Measurements from ENCODE around the gene ZBTB16.

Gene ZBTB16

DNA sequence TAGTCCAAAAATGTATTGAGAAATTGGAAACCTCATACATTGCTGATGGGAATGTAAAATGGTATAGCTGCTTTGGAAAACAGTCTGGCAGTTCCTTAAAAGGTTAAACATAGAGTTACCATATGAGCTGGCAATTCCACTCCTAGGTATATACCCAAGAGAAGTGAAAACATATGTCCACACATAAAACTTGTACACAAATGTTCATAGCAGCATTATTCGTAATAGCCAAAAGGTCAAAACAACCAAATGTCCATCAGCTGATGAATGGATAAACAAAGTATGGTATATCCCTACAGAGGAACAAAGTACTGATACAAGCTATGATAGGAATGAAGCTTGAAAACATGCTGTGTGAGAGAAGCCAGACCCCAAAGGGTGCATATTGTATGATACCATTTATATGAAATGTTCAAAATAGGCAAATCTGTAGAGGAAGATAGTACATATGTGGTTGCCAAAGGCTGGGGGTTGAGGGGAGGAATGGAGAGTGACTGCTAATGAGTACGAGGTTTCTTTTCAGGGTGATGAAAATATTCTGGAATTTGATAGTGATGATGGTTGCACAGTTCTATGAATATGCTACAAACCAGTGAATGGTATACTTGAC is 85.8 kb downstream of the ZBTB16 start:
- FAIRE-seq: no peak
- DNase-seq (ENCODE audit: insufficient read length, low spot score): no peak

DNA sequence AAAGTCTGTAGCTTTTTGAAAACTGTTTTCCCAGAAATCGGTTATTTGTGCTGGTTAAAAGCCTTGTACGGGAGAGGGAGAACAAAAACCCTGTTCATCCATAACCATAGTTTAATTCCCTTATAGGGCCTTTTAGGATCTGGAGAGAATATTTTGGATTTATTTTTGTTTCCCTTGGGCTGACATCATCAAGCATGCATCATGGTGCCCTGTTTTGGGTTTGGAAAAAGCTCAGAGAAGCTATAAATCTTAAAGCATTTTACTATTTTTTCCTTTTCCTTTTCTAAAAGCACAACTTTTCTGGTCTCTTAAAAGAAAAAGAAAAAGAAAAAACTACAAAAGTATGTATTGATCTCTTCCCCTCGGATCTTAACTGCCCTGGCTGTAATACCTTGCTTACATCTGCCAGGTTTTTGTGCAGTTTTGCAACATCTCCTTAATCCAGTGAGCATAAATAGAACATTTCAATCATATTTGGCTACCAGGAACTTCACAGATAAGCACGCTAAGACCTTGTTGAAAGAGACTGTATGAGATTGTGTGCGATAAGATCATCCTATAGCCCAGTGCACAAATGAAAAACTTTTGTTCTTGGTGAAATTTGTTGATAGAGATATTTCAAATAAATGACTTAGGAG is 88.0 kb downstream of the ZBTB16 start:
- no peak for FAIRE-seq
- no peak for DNase-seq (ENCODE audit: insufficient read length, low spot score)

- DNase-seq (ENCODE audit: insufficient read length, low spot score) (no peak), FAIRE-seq (no peak)
Observed at GRCh38 chr11:114148013-114148382, 88.5 kb downstream of the ZBTB16 start.

GRCh38 chr11:114149689-114150407 is 90.3 kb downstream of the ZBTB16 start:
- DNase-seq (ENCODE audit: insufficient read length, low spot score): no peak
- FAIRE-seq: no peak

DNA sequence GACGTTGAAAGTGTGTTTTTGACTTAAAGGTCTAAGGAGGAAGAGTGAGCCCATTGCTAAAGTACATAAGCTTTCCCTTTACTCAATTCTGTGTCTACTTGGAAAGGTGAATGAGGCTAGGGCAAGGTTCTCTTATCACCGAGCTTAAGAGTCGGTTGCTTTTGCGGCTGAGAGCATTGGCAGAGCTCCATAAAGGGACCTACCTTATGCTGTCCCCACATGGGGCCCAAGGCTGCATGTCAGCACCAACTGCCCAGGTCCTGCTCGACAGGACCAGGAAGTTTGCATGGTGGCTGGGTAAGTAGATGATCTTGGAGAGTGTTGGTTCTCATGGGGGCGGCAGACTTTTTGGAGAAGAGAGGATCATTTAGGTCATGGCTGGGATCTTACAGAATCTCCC is 91.2 kb downstream of the ZBTB16 start:
- FAIRE-seq (no peak), DNase-seq (ENCODE audit: insufficient read length, low spot score) (no peak)

GRCh38 chr11:114151631-114152030 is 92.1 kb downstream of the ZBTB16 start:
- FAIRE-seq (no peak), DNase-seq (ENCODE audit: insufficient read length, low spot score) (no peak)

GRCh38 chr11:114152162-114152561 is 92.7 kb downstream of the ZBTB16 start:
- FAIRE-seq (no peak), DNase-seq (ENCODE audit: insufficient read length, low spot score) (no peak)

GRCh38 chr11:114152785-114153184 is 93.3 kb downstream of the ZBTB16 start:
- DNase-seq (ENCODE audit: insufficient read length, low spot score): no peak
- no peak for FAIRE-seq

DNA sequence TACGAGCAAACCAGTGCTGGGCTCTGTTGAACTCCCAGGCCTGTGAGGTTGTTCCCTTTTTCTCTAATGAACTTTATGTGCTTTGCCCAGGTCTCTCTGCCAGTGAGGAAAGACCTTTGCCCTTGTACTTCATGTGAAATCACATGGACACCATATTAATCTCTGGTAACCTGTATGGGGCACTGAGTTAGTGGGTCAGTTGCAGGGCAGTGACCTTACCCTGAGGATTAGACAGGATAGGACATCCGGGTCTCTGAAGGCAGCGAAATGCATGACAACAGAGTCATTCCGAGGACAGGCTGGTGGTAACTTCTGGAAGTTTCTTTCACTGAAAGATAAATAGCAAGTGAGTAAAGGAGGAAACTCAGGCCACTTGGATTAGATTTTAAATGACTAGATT is 93.7 kb downstream of the ZBTB16 start:
- no peak for DNase-seq (ENCODE audit: insufficient read length, low spot score)
- no peak for FAIRE-seq

DNA sequence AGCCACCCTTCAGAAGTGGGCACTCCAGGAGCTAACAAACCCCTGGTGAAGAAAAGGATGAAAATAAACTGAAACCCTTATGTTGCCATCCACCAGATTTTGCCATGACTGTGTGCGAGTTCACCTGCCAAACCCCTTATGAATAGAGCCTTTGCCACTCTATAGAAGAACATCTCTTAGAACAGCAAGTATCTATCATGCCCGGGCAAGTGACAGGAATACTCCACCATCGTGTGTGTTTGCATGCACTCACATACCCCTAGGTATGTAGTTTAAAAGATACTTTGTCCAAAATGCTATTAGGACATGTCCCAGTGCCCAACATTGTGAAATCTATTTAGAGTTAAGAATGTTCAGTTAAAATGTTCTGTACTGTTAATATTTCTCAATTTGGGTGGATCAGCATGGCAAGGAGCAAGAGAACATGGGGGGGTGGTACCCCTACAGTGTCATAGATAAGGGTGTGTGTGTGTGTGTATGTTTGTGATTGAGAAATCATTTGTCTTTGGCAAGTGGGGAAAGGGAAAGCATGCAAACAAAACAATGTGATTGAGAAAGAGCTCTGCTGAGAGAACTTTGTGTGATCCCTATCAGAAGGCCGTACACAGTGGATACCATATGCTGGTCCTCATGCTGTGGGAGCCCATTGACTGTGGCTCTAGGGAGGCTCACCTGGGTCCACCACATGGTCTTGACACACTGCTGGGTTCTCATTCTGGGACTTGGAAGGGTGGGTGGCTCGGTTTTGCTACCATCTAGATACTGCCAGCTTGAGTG is 94.9 kb downstream of the ZBTB16 start:
- no peak for FAIRE-seq
- no peak for DNase-seq (ENCODE audit: insufficient read length, low spot score)

GRCh38 chr11:114155116-114155515 is 95.6 kb downstream of the ZBTB16 start:
- DNase-seq (ENCODE audit: insufficient read length, low spot score): no peak
- FAIRE-seq: no peak

- FAIRE-seq (no peak), DNase-seq (ENCODE audit: insufficient read length, low spot score) (no peak)
Observed at GRCh38 chr11:114156131-114156581, 96.6 kb downstream of the ZBTB16 start.

DNA sequence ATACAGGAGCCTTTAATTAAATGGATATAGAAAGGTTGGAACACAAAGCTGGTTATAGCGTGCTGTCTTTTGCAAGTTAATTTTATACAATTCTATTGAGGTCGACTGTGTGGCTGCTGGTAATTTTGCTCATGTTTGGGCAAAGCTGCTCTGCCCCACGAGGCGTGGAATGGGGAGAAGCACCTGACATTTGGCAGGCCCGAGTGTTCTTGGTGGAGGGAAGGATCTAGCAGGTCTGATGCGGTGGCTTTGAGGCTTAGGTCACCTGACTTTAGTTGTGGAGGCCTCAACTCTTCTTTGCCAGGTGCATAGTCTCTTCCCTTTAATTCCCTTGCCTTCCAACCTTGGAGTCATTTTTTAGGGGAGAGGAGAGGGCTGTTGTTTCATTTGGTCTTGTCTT is 97.3 kb downstream of the ZBTB16 start:
- FAIRE-seq: no peak
- no peak for DNase-seq (ENCODE audit: insufficient read length, low spot score)

DNA sequence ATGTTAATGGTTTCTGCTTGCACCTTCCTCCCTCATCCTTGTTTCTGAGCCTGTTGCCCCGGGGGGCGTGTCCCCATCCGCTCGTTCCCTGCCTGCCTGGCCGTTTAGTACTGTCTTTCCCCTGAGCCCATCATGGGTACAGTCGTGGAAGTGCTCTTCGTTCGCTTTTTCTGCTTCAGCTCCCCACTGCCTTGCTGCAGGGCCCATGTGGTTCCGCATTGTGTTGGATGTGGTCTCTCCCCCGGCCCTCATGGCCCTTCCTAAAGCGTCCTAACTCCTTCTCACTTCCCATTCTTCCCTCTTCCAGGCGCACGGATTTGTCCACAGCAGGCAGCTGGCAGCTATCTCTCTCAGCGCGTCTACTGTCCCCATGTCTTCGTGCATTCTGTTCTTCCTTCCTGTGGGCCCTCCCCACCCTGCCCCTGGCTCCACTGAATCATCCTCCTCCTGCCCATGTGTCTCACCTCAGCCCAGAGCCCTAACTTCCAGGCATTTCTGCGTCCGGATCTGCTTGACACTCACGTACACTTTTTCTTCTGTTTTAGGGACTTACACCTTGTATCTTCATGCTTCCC is 98.1 kb downstream of the ZBTB16 start:
- FAIRE-seq (no peak), DNase-seq (ENCODE audit: insufficient read length, low spot score) (no peak)

- no peak for FAIRE-seq
- no peak for DNase-seq (ENCODE audit: insufficient read length, low spot score)
Observed at GRCh38 chr11:114158421-114158820, 98.9 kb downstream of the ZBTB16 start.

GRCh38 chr11:114158886-114159285 is 99.4 kb downstream of the ZBTB16 start:
- FAIRE-seq: no peak
- DNase-seq (ENCODE audit: insufficient read length, low spot score): no peak

DNA sequence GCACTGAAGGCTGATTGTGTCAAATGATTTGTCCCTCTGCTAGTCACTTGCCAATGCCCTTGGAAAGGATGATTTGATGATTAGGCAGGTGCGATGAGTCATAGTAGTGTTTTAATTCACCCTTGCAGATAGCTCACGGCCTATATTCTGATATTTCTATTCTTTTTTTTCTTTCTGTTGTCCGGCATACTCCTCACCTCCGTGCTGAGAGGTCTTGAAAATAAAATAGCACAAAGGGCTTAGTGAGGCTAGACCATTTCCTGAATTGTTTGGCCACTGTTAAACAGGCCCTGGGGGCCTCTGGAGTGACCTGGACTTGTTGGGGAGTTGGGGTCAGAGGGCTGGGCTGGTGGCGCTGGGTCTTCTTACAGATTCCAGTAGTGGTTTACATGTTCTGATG is 99.8 kb downstream of the ZBTB16 start:
- DNase-seq (ENCODE audit: insufficient read length, low spot score) (no peak), FAIRE-seq (no peak)

- FAIRE-seq (peak; percentile 97), DNase-seq (ENCODE audit: insufficient read length, low spot score) (peak; percentile 87)
Observed at GRCh38 chr11:114159802-114160632, 100.5 kb downstream of the ZBTB16 start.

- no peak for DNase-seq (ENCODE audit: insufficient read length, low spot score)
- no peak for FAIRE-seq
Observed at GRCh38 chr11:114160894-114161293, 101.4 kb downstream of the ZBTB16 start.
